Astrocyte of the spinal cord (primary cell): Measurements from ENCODE around the gene PCBP2.

Experiments used
- DNase-seq: peaks from one replicate; pipeline ENCODE4 v3.0.0; 2011; ENCODE audit warnings: low read depth, low spot score
- H3K4me3 ChIP-seq: 2 replicates; pipeline ENCODE4 v1.5.1; 2011; ENCODE audit warnings: low read depth, mild to moderate bottlenecking, low read length, moderate library complexity
- in situ Hi-C: cut with HindIII; loops from 2 replicates; pipeline ENCODE4 v1.10.0; 2017; ENCODE audit warnings: low sequenced_read_pairs
- TF ChIP-seq, protein P1 (sequence below): IDR thresholded peaks from 2 replicates; pipeline ENCODE4 v1.5.1; 2012; ENCODE audit warnings: low read depth, mild to moderate bottlenecking, low read length, inconsistent platforms

PCBP2 gene

DNA sequence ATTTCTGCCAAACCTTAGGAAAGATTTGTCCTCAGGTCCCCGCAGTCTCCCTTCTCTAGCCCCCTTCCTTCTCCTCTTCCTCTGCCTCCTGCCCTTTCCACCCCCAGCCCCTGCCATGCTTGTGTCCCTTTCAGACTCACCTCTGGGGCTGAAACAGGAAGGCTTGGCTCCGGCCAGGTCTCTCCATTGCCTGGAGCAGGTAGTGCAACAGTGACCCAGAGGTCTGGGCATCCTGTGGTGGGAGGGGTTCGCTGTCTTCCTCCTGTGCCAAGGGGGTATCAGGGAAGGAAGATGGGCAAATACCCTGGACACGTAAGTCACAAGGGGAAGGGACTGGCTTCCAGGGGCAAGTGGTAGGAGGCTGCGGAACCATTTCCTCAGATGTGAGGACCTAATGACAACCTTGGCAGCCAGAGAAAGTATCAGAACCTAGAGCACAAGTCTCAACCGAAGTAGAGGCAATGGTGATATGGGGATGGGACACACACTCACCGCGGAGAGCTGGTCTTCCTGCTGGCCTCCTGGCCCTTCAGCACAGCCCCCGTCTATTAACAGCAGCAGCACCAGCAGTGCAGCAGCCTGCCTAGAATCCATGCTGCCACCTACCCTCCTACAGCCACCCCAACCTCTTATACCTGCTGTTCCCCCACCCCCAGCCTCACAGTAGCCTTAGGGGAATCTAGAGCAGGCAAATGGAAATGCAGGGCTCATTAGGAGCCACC lies 55.1 kb downstream of the PCBP2 start, which contains the start of gene NPFF:
TSS of gene NPFF (minus strand) at position 604 of the 722 bp plus-strand sequence. CDS start at position 594, 10 bp downstream.
- DNase-seq: no peak

GRCh38 chr12:53507603-53507885 lies 55.6 kb downstream of the PCBP2 start:
- no peak overlapping the region for H3K4me3 ChIP-seq
- DNase-seq: no peak
- in situ Hi-C loops: no loop called here
- TF ChIP-seq, protein P1, sequence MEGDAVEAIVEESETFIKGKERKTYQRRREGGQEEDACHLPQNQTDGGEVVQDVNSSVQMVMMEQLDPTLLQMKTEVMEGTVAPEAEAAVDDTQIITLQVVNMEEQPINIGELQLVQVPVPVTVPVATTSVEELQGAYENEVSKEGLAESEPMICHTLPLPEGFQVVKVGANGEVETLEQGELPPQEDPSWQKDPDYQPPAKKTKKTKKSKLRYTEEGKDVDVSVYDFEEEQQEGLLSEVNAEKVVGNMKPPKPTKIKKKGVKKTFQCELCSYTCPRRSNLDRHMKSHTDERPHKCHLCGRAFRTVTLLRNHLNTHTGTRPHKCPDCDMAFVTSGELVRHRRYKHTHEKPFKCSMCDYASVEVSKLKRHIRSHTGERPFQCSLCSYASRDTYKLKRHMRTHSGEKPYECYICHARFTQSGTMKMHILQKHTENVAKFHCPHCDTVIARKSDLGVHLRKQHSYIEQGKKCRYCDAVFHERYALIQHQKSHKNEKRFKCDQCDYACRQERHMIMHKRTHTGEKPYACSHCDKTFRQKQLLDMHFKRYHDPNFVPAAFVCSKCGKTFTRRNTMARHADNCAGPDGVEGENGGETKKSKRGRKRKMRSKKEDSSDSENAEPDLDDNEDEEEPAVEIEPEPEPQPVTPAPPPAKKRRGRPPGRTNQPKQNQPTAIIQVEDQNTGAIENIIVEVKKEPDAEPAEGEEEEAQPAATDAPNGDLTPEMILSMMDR: no peak

More for the DNA sequence above, 55.1 kb downstream of the PCBP2 start, which contains the start of gene NPFF:
- in situ Hi-C loops: no loop called here
- H3K4me3 ChIP-seq: no peak within 1 kb of the TSS
- TF ChIP-seq, protein P1: no peak

DNA sequence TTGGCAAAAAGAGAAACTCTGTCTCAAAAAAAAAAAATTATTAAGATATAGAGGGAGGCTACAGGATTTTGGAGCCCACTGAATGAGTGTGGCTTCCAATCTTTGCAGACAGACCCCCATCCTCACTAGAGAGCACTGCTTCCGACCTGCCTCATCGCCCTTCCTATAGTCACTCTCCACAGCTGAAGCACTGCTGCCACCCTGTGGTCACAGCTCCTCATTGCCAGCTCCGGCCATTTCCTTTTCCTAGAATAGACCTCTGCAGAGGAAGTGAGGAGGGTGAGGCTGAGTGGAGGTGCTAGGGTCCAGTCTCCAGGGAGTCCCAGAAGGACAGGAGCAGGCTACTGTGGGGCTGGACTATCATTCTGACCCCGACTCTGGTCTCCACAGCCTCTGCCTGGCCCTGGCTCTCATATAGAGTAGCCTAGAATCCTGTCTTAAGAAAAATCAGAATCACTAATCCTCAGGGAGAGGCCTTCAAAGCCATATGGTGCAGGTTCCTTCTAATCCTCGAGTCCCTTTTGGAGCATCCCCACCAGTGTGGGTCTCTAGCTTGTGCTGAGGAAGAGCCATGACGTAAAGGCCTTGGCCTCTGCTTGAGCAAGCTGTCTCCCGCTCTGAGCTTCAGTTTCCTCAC lies 56.8 kb downstream of the PCBP2 start:
- no peak overlapping the region for H3K4me3 ChIP-seq
- TF ChIP-seq, protein P1: peak; percentile 97
- peak; percentile 68 for DNase-seq
- in situ Hi-C loops: no loop called here

GRCh38 chr12:53510181-53510812 lies 58.4 kb downstream of the PCBP2 start:
- TF ChIP-seq, protein P1: no peak
- in situ Hi-C loops: no loop called here
- DNase-seq: no peak

DNA sequence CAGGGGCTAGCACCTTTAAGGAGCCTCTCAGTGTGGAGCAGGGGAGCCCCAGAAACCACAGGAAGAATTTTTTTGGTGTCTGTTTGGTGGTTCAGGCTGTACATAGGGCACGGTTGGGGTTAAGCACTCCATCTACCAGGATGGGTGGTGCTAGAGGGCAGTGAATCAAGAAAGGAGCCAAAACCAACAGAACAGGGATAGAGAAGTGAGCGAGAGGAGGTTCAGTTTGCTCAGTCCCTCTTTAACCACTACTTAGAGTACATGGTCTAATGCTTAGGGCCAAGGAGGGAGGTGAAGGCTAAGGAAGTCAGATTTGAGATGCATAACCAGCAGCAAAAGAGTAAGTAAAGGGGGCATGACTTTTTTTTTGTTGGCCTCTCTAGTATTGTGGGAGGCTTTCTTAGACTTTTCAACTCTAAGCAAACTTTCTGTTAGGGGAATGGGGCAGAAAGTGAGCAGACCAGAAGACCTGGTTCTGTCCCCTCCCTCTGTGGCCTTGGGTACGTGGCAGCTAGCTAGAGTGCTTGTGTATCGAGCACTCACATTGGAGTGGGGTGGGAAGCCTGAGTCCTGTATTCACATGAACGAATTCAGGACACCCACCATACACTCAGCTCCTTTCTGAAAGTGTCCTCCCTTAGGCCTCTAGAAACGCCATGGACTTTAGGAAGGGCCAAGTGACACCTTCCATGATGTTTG lies 62.0 kb downstream of the PCBP2 start:
- TF ChIP-seq, protein P1: no peak
- DNase-seq: no peak
- no peak overlapping the region for H3K4me3 ChIP-seq
- in situ Hi-C loops: no loop called here

More at GRCh38 chr12:53510181-53510812, 58.4 kb downstream of the PCBP2 start:
- H3K4me3 ChIP-seq: no peak overlapping the region

DNA sequence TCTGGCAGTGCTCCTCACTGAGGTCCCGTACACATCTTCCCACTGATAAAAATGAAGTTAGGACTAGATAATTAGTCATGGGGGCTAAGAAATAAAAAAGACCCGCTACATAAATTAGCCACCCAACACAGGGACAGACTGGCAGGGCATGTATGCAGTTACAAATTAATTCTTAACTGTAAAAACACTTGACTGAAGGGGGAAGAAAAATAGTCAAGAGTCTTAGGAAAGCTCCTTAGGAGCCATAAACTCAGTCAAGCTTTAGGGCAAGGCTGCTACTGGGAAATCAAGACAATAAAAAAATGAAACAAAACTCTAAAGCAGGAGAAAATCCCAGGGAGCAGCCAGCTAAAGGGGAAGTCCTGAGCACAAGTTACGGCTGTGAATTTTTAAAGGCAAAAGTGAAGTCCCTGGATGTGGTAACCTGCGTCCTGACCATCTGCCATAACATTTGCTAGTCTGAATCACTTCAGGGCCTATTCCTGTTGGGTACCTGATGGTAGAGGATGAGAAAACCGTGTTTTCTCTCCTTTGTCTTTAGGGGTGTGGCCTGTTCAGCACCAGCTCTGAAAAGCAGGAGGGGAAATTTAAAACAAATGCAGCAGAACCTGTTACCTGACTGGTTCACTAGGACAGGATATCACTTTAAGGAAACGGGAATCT lies 62.9 kb downstream of the PCBP2 start:
- TF ChIP-seq, protein P1: no peak
- in situ Hi-C loops: no loop called here
- H3K4me3 ChIP-seq: no peak overlapping the region
- DNase-seq: no peak
